HG02884 (cell line): ENCODE results near the gene ZMAT1.
"Not testable (repeated sequence)": the region's sequence is repeated elsewhere in the genome, so short reads cannot be mapped to it uniquely, and the experiment has no call there.

ENCODE experiments used
- ATAC-seq: cut with Tn5 transposase; IDR thresholded peaks from one replicate; pipeline ENCODE4 v1.9.1; 2021; ENCODE audit warnings: mild to moderate bottlenecking, moderate library complexity; ENCODE audit not compliant: unreplicated experiment

Gene ZMAT1

DNA sequence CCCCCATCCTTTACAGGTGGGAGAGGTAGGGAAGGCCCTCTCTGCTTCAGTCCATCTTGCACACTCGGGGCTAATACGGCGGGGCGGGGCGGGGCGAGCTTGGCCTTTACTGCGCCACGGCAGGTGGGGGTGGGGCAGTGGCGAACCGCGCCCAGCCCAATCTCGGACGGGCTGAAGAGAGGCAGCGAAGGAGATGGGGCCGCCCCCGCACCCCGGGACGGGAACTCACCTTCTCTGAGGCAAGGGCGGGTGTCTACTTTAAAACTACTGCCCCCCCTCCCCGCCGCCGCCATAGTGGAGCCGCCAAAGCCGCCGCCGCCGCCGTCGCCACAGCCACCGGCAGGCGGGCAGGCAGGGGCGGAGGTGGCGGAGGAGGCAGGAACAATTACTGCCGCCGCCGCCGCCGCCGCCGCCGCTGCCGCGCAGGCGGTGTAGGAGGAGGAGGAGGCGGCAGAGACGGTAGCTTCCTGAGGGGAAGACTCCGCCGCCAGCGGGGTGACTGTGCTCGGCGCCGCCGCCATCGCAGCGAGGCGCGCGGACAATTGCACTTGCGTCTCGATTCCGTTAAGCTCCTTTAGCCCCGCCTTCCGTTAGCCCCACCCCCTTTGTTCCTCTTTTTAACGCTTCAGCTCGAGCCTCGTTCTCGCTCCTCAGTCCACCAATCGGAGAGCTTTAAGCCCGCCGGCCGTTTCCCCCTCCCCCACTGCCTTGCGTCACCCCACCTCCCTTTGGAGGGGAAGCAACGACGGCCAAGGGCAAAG is at the start of gene ZMAT1:
ZMAT1 (minus strand) TSS at position 540 of the 761 bp plus-strand sequence; CDS start at position 521, 19 bp downstream.
- peak; percentile 88 for ATAC-seq

DNA sequence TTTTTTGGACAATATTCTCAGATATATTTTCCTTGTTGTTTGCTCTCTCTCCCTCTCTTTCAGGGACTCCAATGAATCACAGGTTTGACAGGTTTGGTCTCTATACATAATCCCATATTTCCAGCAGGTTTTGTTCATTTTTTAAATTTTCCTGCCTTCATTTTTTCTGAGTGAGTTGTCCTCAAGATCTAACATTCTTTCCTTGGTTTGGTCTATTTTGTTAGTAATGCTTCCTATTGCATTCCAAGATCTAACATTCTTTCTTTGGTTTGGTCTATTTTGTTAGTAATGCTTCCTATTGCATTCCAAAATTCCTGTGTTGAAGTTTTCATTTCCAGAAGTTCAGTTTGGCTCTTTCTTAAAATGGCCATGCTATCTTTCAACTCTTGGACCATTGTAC is 45.3 kb upstream of the ZMAT1 start:
- ATAC-seq, result no peak

DNA sequence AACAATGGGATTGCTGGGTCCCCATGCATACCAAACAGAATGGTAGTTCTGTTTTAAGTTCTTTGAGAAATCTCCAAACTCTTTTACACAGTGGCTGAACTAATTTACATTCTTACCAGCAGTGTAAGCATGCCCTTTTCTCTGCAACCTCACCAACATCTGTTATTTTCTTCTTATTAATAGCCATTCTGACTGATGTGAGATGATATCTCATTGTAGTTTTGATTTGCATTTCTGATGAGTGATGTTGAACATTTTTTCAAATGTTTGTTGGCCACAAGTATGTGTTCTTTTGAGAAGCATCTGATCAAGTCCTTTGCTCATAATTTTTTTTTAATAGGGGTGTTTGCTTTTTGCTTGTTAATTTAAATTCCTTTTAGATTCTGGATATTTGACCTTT is 41.2 kb upstream of the ZMAT1 start:
- no peak for ATAC-seq

DNA sequence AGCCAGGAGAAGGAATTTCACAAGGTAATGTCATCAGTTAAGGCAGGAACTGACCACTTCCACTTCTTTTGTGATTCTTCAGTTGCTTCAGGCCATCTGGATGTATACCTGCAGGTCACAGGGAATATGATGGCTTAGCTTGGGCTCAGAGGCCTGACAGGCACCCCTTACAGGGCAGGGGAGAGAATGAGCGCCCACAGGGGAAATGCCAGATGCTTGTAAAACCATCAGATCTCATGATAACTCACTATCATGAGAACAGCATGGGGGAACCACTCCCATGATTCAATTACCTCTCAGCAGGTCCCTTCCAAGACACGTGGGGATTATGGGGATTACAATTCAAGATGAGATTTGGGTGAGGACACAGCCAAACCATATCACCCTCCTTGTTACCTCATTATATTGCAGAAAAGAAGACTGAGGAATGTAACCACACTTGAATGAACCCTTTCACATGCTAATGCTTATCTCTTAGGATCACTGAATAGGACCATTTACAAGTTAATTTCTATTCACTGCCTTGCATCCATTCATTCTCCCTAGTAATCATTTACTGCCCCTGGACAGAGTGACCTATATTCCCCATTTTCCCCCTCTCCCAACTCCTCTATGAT is 33.2 kb upstream of the ZMAT1 start:
- ATAC-seq, result not testable (repeated sequence)

DNA sequence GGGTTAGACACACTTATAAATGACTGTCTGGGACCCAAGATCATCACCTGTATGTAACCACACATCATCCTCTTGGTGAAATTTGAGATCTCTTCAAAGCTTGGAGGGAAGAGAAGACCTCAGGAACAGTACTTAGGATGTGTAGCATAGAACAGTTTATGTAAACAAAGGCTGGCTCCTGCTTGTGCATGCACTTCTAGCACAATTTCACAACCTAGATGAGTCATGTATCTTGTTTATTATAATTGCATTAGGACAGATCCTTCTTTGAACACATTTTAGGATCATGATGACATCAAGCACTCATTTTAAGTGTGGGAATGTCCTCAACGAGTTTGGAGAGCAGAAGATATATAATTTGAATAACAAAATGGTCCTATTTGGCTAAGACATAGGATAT is 26.3 kb upstream of the ZMAT1 start:
- ATAC-seq, result no peak

DNA sequence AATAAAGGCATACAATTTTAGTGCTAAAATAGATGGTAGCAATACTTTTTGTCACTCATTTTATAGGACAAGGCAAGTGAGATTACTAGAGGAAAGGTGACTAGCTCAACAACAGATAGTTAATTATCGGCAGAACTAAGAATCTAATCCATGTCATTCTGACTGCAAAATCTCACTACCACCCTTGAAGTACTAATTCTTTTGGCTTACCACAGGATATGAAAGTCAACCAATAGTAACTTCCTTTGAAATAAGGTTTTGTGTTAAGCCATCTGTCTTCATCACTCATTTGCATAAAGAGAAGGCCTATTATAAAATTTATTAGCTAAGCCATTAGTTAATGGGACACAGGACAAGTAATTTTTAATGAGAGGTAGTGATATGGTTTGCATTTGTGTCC is 25.3 kb upstream of the ZMAT1 start:
- ATAC-seq, result no peak

DNA sequence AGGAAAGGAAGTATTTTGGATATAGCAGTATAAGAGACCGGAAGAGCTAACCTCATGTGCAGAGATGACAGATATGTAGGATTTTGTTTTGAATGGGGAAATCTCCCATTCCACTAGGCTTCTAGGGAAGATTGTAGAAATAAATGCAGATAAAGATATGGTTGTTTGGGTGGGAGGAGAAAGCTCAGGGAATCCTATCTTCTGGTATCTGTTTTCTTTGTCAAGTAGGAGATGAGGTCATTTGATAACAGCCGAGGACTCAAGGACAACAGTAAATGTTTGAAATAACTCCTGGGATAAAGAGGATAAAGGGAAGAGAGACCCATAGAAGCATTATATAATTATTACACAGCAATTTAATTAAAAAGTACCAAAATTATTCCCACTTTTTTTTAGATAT is 24.7 kb upstream of the ZMAT1 start:
- no peak for ATAC-seq

DNA sequence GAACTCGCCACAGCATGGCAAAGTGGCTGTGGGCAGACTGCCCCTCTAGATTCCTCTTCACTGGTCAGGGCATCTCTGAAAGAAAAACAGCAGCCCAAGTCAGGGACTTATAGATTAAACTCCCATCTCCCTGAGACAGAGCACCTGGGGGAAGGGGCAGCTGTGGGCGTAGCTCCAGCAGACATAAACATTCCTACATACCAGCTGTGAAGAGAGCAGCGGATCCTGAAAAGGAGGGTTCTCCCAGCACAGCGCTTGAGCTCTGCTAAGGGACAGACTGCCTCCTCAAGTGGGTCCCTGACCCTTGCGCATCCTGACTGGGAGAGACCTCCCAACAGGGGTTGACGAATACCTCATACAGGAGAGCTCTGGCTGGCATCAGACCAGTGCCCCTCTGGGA is 18.8 kb upstream of the ZMAT1 start:
- ATAC-seq, result no peak

DNA sequence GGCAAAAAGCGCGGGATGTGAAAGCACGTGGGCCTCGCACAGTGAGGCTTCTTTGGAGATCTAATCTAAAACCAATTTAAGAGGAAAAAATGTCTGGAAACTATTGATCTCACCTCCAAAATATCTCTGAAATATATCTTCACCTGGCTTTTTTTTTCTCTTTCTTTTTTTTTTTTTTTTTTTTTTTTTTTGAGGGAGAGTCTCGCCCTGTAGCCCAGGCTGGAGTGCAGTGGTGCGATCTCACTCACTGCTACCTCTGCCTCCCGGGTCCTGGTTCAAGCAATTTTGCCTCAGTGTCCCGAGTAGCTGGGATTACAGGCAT is 383 bp upstream of the ZMAT1 start:
- no peak for ATAC-seq

DNA sequence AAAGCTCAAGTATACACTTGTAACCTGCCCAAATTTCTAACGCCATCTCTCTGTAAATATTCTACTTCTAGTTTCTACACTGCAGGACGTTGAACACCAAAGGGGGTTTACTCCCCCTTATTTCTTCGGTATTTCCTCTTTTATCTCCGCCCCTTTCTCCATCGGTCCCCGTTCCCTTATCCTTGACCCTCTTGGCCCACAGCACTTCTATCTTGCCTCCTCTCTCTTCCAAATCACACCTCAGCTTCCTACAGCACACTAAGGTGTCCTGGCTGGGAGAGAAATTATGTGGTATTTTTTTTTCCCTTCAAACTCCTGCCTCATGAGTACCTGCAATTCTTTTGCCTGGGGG is 715 bp downstream of the ZMAT1 start:
- peak; percentile 9 for ATAC-seq

DNA sequence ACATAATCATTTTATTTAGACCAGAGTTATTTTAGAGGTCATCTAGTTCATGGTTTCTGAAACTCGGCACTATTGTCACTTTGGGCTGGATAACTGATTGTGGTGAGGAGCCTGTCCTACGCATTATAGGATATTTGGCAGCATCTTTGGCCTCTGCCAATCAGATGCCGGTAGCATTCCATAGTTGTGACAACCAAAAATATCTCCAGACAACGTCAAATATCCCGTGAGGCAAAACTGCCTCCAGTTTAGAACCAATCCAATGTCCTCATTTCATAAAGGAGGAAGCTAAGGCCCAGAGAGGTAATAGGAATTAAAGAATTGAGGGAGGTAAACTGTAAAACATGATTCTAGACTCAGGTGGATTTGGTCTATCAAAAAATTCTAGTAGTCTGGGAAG is 6.1 kb downstream of the ZMAT1 start:
- no peak for ATAC-seq

DNA sequence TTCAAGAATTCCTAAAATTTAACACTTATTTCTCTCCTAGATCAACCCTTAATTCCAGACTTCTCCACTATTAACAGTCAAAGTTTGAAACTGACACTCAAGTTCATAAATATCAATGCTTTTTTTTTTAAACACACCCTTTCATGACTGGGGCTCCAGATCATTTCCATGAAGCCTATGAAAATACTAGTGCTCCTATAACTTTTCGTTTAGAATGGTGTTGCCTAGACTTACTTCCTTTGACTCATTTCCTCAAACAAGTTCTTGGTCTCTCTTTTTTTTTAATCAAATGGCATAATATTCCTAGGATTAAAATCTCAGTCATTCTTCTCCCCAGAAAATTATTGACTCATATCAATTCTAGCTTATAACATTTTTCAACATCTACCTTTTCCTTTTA is 13.1 kb downstream of the ZMAT1 start:
- no peak for ATAC-seq

DNA sequence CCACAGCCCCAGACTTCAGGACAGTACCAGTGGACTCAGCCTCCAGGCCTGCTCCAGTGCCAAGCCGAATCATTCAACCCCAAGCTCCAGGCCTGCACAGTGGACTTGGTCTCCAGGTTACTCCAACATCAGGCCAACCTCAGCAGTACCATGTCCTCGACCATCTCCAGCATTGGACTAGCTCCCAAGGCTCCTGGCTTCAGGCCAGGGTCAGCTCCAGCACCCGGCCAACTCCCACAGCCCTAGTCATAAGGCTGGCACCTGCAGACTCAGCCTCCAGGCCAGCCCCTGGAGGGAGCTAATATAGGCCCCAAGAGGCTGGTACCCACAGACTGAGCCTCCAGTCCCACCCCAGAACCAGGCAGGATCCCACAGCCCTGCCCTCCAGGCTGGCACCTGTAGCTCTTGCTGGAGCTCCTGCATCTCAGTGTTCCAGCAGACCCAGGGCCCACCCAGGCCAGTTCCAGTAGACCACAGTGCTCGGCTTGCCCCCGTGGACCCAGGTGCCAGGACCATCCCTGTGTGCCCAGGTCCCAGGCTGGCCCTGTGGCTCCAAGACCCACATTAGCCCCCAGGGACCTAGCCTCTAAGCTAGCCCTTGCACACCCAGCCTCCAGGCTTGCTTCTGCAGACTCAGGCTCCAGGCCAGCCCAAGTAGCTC is 25.6 kb downstream of the ZMAT1 start:
- no peak for ATAC-seq

DNA sequence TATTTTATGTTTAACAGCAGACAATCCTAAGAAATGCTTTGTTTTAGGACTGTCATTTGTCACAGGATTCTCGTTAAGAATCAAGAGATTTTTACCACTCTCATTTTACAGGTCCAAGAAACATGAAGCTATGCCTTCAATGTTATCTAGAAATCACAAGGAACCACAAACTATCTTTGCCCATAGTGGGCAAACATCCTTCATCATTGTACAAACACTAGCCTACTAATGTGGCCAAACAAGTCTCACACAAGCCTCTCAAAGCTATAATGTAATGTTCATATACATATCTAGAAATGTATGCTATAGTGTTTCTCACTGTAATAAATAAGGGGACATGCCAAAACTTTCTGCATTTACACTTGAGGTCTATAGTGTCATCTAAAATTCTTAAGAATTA is 26.8 kb downstream of the ZMAT1 start:
- ATAC-seq, result no peak
